Osteocyte (in vitro differentiated cells): ENCODE results near the gene ELMOD3. TPM values are rescaled to one million over a fixed set of nuclear protein-coding genes. Genes with fewer than 3 reads are reported as not detected.
A peak's percentile ranks its signal among the peaks of the same experiment; 100 is the strongest.
"Not testable (repeated sequence)": the region's sequence is repeated elsewhere in the genome, so short reads cannot be mapped to it uniquely, and the experiment has no call there.

ENCODE experiments used
- DNase-seq: peaks from one replicate; pipeline ENCODE4 v3.0.0; 2021; ENCODE audit warnings: mixed read lengths; ENCODE audit not compliant: unreplicated experiment; ENCODE audit errors: extremely low spot score
- H3K27ac Mint-ChIP-seq: one replicate; pipeline ENCODE4 v1.8.0; 2021; ENCODE audit warnings: mild to moderate bottlenecking, mixed read lengths; ENCODE audit not compliant: unreplicated experiment
- H3K27me3 Mint-ChIP-seq: one replicate; pipeline ENCODE4 v1.8.0; 2021; ENCODE audit warnings: mixed read lengths; ENCODE audit not compliant: unreplicated experiment
- H3K36me3 Mint-ChIP-seq: one replicate; pipeline ENCODE4 v1.8.0; 2021; ENCODE audit warnings: mixed read lengths; ENCODE audit not compliant: unreplicated experiment
- H3K4me1 Mint-ChIP-seq: one replicate; pipeline ENCODE4 v1.8.0; 2021; ENCODE audit warnings: mixed read lengths; ENCODE audit not compliant: unreplicated experiment
- H3K4me3 Mint-ChIP-seq: one replicate; pipeline ENCODE4 v1.8.0; 2021; ENCODE audit warnings: mild to moderate bottlenecking, moderate library complexity, mixed read lengths; ENCODE audit not compliant: unreplicated experiment
- H3K9me3 Mint-ChIP-seq: one replicate; pipeline ENCODE4 v1.8.0; 2021; ENCODE audit warnings: mixed read lengths; ENCODE audit not compliant: unreplicated experiment
- CTCF ChIP-seq: fragments of 200-600 bp; sonication (generic); IDR thresholded peaks from 2 replicates; pipeline ENCODE4 v1.5.0; 2021; ENCODE audit warnings: antibody characterized with exemption, mild to moderate bottlenecking, moderate library complexity
- total RNA-seq: library from RNA; stranded (reverse); gene quantifications from 2 replicates; pipeline ENCODE4 v1.2.1, GENCODE V29; 2021

ELMOD3 gene
- total RNA-seq, 1 donor from 2014 or later, result 21.1 TPM

- no peak for TF ChIP-seq CTCF
- no peak for DNase-seq
- peak overlapping the region; percentile 96 for H3K27ac Mint-ChIP-seq
Observed at GRCh38 chr2:85436836-85437487, 82.4 kb downstream of the ELMOD3 start.

GRCh38 chr2:85437488-85438200 is 83.1 kb downstream of the ELMOD3 start:
- peaks cover 45% of the 10 kb centered on the region for H3K4me1 Mint-ChIP-seq
- DNase-seq, result peak; percentile 90
- peak overlapping the region; percentile 96 for H3K27ac Mint-ChIP-seq
- peak overlapping the region; percentile 45 for H3K4me3 Mint-ChIP-seq
- H3K9me3 Mint-ChIP-seq, result no peaks in the 10 kb centered on the region
- H3K27me3 Mint-ChIP-seq, result no peaks in the 10 kb centered on the region
- H3K36me3 Mint-ChIP-seq, result no peaks in the 10 kb centered on the region
- no peak for TF ChIP-seq CTCF

More at GRCh38 chr2:85436836-85437487, 82.4 kb downstream of the ELMOD3 start:
- Mint-ChIP-seq H3K4me1 (peaks cover 49% of the 10 kb centered on the region), H3K36me3 (no peaks in the 10 kb centered on the region), H3K4me3 (no peak overlapping the region), H3K27me3 (no peaks in the 10 kb centered on the region), H3K9me3 (no peaks in the 10 kb centered on the region)

- H3K36me3 Mint-ChIP-seq, result no peaks in the 10 kb centered on the region
- DNase-seq, result no peak
- TF ChIP-seq CTCF, result no peak
Observed at GRCh38 chr2:85438201-85439024, 83.8 kb downstream of the ELMOD3 start.

GRCh38 chr2:85439025-85439472 is 84.5 kb downstream of the ELMOD3 start:
- DNase-seq, result no peak
- TF ChIP-seq CTCF, result no peak
- Mint-ChIP-seq H3K36me3 (no peaks in the 10 kb centered on the region), H3K27ac (no peak overlapping the region), H3K4me3 (no peak overlapping the region), H3K4me1 (peaks cover 31% of the 10 kb centered on the region), H3K27me3 (no peaks in the 10 kb centered on the region), H3K9me3 (no peaks in the 10 kb centered on the region)

More at GRCh38 chr2:85438201-85439024, 83.8 kb downstream of the ELMOD3 start:
- Mint-ChIP-seq H3K4me1 (peaks cover 37% of the 10 kb centered on the region), H3K27me3 (no peaks in the 10 kb centered on the region), H3K9me3 (no peaks in the 10 kb centered on the region), H3K4me3 (peak overlapping the region; percentile 45), H3K27ac (peak overlapping the region; percentile 93)

GRCh38 chr2:85439569-85439968 is 85.0 kb downstream of the ELMOD3 start:
- not testable (repeated sequence) for H3K36me3 Mint-ChIP-seq, H3K4me3 Mint-ChIP-seq, H3K27ac Mint-ChIP-seq, H3K9me3 Mint-ChIP-seq, H3K27me3 Mint-ChIP-seq, DNase-seq
- peaks cover 28% of the 10 kb centered on the region for H3K4me1 Mint-ChIP-seq
